Astrocyte of the cerebellum (primary cell): ENCODE data around the gene STEAP3.
"Not testable (repeated sequence)": the region's sequence is repeated elsewhere in the genome, so short reads cannot be mapped to it uniquely, and the experiment has no call there.

ENCODE experiments used
- DNase-seq: peaks from one replicate; pipeline ENCODE4 v3.0.0-alpha.2; 2011; ENCODE audit warnings: low read depth
- H3K4me3 ChIP-seq: 2 replicates; pipeline ENCODE4 v1.5.1; 2011; ENCODE audit warnings: mild to moderate bottlenecking, low read depth, low read length, moderate library complexity
- in situ Hi-C: cut with HindIII; loops from 2 replicates; pipeline ENCODE4 v1.10.0; 2017; ENCODE audit warnings: low sequenced_read_pairs
- TF ChIP-seq, protein P1 (sequence below): IDR thresholded peaks from 2 replicates; pipeline ENCODE4 v1.5.1; 2012; ENCODE audit warnings: low read length, low read depth, moderate library complexity, mild to moderate bottlenecking; ENCODE audit errors: missing control alignments

STEAP3 gene

DNA sequence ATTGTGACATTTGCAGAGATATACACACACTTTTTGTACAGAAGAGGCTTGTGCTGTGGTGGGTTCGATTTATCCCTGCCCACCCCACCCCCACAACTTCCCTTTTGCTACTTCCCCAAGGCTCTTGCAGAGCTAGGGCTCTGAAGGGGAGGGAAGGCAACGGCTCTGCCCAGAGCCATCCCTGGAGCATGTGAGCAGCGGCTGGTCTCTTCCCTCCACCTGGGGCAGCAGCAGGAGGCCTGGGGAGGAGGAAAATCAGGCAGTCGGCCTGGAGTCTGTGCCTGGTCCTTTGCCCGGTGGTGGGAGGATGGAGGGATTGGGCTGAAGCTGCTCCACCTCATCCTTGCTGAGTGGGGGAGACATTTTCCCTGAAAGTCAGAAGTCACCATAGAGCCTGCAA lies 40.0 kb downstream of the STEAP3 start:
- in situ Hi-C loops: no loop called here
- H3K4me3 ChIP-seq: no peak overlapping the region
- TF ChIP-seq, protein P1, sequence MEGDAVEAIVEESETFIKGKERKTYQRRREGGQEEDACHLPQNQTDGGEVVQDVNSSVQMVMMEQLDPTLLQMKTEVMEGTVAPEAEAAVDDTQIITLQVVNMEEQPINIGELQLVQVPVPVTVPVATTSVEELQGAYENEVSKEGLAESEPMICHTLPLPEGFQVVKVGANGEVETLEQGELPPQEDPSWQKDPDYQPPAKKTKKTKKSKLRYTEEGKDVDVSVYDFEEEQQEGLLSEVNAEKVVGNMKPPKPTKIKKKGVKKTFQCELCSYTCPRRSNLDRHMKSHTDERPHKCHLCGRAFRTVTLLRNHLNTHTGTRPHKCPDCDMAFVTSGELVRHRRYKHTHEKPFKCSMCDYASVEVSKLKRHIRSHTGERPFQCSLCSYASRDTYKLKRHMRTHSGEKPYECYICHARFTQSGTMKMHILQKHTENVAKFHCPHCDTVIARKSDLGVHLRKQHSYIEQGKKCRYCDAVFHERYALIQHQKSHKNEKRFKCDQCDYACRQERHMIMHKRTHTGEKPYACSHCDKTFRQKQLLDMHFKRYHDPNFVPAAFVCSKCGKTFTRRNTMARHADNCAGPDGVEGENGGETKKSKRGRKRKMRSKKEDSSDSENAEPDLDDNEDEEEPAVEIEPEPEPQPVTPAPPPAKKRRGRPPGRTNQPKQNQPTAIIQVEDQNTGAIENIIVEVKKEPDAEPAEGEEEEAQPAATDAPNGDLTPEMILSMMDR: no peak
- DNase-seq: no peak

DNA sequence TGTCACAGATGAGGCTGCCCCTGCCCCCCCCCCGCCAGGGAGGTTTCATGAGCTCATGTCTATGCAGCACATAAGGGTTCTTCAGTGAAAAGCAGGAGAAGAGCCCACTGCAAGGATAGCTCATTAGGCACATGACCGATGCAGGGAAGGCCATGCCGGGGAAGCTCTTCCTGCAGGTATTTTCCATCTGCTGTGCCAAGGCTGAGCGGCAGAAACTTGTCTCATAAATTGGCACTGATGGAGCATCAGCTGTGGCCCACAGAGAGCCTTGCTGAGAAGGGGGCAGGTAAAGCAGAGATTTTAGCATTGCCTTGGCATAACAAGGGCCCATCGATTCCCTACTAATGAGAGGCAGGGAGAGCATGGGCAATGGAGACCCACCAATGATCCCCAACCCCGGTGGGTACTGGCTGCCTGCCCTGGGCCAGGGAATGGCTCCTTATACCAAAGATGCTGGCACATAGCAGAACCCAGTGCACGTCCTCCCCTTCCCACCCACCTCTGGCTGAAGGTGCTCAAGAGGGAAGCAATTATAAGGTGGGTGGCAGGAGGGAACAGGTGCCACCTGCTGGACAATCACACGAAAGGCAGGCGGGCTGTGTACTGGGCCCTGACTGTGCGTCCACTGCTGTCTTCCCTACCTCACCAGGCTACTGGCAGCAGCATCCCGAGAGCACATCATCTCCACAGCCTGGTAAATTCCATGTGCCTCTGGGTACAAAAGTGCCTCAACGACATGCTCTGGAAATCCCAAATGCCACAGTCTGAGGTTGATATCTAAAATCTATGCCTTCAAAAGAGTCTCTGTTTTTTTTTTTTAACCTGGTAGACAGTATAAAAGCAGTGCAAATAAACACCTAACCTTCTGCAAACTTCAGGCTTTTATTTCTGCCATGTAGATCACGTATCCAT lies 41.4 kb downstream of the STEAP3 start:
- TF ChIP-seq, protein P1: peak; percentile 91
- in situ Hi-C loops: no loop called here

DNA sequence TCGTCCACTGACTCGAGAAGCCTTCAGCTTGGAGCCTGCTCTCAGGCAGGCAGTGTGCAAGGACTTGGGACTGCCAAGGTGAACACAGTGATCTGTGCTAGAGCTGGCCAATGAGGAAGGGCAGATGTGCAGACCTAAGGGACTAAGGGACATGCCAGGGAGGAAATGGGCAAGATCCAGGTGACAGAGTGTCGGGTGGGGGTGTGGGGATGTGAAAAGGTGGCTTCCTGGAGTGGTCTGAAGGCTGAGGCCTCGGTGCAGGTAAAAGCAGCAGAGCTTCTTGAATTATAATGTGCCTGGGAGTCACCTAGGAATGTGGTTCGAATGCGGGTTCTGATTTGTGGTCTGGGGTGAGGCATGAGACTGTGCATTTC lies 42.0 kb downstream of the STEAP3 start:
- TF ChIP-seq, protein P1: no peak
- H3K4me3 ChIP-seq: no peak overlapping the region
- DNase-seq: no peak
- in situ Hi-C loops: no loop called here

More for the DNA sequence above, 41.4 kb downstream of the STEAP3 start:
- H3K4me3 ChIP-seq: no peak overlapping the region
- no peak for DNase-seq

DNA sequence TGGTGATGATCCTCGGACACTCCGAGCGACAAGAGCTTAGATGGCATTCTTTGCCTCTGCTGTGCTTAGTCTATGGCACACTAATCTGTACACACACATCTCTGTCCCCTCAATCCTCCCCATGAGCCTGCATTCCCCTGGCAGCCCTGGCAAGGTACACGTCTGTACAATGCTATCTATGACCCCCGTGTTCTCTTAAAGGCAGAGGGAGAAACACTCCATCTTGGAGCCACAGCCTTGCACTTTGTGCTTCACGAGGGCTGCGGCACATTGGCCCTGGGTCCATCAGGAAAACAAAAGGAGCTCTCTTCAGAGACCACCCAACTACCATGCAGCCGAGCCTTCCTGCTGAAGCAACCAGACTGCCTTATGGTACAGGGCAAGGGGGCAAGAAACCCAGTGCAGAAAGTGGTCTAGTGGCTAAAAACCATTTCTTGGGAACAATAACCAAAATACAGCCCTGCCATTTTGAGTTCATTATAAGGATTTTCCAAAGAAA lies 42.5 kb downstream of the STEAP3 start:
- DNase-seq: no peak
- in situ Hi-C loops: no loop called here
- H3K4me3 ChIP-seq: no peak overlapping the region
- TF ChIP-seq, protein P1: no peak

DNA sequence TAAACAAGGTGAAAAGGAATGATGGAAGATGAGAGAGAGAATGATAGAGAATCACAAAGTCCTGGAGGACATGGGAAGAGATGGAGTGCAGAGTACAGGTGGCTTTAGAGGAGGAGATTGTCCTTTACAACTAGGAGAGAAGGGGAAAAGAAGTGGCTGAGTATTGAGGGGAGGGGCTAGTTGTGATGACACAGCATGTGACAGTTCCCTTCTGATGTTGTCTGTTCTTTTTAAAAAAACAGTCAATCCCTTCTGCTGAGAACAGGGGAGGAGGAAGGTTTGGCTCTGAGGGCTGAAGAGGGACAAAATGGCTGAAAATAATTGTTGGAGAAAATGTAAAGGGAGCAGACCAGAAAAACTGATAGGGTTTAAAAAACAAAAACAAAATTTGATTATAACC lies 44.0 kb downstream of the STEAP3 start:
- in situ Hi-C loops: no loop called here
- DNase-seq: no peak
- TF ChIP-seq, protein P1: no peak
- H3K4me3 ChIP-seq: no peak overlapping the region

DNA sequence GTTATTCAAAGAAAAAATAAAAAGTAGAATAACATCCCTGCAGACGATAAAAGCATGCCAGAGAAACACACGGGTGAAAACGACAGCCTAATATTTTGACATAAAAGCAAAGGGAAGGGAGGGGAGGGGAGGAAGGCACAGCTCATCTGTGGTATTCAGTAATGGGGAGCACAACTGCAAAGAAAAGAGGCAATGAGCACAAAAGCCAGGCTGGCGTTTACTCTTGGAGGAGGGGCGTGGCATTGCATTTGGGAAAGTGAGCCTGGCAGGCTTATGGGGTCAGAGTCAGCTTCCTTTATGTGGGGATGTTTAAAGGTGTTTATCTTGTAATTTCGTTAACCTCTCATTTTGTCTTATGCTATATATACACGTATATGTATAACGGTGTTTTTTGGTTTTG lies 53.2 kb downstream of the STEAP3 start:
- H3K4me3 ChIP-seq: no peak overlapping the region
- TF ChIP-seq, protein P1: no peak
- in situ Hi-C loops: no loop called here
- DNase-seq: no peak

DNA sequence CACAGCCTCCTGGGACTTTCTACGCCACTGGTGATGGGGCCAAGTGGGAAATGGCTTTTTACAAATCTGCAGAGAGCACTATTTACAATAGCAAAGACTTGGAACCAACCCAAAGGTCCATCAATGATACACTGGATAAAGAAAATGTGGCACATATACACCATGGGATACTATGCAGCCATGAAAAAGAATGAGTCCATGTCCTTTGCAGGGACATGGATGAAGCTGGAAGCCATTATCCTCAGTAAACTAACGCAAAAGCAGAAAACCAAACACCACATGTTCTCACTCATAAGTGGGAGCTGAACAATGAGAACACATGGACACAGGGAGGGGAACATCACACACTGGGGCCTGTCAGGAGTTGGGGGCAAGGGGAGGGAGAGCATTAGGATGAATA lies 54.8 kb downstream of the STEAP3 start:
- DNase-seq, in situ Hi-C loops, H3K4me3 ChIP-seq: not testable (repeated sequence)
